HG03378 (cell line): Measurements from ENCODE around the gene RET.
"Not testable (repeated sequence)": the region's sequence is repeated elsewhere in the genome, so short reads cannot be mapped to it uniquely, and the experiment has no call there.

Experiments used
- ATAC-seq: cut with Tn5 transposase; IDR thresholded peaks from one replicate; pipeline ENCODE4 v1.9.1; 2021; ENCODE audit warnings: mild to moderate bottlenecking, moderate library complexity; ENCODE audit not compliant: unreplicated experiment

Gene RET

DNA sequence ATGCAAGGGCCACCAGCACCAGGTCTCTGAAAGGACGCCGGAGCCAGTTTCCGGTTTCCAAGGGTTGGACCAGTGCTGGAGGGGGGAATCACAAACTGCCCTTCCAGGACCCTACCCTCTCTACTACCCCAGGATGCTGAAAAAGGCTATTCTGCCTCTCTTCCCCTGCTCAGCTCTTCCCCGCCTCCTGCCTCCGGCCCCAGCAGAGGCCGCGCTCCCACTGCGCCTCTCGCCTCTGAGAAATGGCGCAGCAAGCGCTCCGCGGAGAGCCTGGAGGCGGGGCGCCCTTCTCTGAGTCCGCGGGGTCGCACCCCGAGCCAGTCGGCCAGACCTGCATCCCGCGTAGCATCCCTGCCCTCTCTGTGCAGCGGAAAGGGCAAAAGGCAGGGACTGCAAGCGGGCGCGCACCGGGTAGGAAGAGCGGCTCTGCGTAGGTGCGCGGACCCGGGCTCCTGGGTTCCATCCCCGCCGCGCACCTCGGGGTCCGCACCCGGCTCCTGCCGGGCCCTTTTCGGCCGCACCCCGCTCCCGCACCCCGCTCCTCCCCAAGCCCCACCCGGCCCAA, 476 bp upstream of the RET start:
- ATAC-seq: no peak

GRCh38 chr10:43077421-43078171, 727 bp downstream of the RET start:
- ATAC-seq: no peak

GRCh38 chr10:43078175-43078985, 1.5 kb downstream of the RET start:
- no peak for ATAC-seq

- ATAC-seq: no peak
These were observed 2.1 kb downstream of the RET start for GRCh38 chr10:43078986-43079273.

DNA sequence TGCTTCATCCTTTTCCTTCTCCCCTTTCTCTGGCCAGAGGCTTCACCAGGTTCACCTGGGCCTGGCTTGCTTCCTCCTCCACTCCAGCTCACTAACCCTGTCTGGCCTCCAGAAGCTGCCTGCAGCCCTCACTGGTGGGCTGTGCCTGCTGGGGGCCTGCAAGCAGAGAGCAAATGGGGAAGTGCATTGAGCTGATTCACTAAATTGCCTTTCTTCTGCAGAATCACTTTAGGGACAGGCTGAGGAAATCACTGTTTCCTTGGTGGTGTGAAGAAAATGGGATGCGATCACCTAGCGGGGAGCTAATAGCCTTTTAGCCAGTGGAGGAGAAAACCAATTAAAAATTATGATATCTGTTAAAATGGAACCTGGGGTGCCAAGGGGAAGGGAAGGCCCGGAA, 3.0 kb downstream of the RET start:
- no peak for ATAC-seq

- ATAC-seq: no peak
These were observed 5.2 kb downstream of the RET start for GRCh38 chr10:43082087-43082486.

DNA sequence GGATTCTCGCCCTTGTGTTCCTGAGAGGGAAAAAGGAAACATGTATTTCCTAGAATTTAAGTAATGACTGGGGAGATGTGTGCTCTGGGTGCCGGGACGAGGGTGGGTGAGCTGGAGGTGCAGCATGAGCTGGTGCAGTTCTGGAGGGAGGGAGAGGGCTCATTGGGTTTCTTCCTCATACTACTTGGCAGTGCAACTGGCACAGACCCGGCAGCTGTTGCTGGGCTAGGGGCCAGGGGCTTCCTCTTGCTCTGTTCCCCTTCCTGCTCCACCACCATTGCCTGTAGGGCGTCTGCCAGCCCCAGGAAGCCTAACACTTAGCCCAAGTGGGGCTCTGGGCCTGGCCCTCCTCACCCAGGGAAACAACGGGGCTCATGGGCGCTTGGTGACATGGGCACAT, 5.9 kb downstream of the RET start:
- ATAC-seq: no peak

DNA sequence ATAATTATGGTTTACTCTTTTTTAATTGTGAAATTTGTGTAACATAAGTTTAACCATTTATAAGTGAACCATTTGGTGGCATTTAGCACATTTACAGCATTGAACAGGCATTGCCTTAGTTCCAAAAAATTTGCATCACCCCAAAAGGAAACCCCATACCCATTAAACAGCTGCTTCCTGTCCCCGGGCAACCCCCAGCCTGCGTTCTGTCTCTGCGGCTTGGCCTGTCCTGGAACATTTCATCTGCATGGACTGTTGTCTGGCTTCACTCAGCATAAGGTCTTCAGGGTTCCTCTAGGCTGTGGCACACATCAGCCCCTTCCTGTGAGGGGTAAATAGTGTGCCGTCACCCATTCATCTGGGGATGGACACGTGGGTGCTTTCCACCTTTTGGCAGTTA, 6.9 kb downstream of the RET start:
- no peak for ATAC-seq

- no peak for ATAC-seq
These were observed 7.9 kb downstream of the RET start for GRCh38 chr10:43084812-43085211.

GRCh38 chr10:43086321-43086942, 9.6 kb downstream of the RET start:
- ATAC-seq: no peak

GRCh38 chr10:43089519-43089918, 12.7 kb downstream of the RET start:
- no peak for ATAC-seq

DNA sequence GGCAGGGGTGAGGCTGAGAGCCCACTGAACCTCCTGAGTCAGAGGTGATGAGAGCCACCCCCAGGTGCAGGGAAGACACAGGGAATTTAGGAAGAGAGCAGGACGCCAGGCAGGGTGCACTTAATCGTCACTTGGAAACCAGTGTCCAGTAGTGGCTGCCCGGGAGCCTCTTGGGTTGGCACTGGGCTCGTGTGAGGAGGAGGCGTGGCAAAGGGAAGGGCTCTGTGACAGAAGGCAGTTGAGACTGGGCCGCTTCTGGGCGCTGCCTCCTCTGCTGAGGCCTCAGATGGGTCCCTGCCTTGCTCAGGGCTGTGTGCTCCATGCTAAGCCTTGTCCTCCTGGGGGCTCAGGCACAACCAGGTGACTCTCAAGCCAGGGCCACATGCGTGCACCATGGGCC, 13.3 kb downstream of the RET start:
- ATAC-seq: no peak

DNA sequence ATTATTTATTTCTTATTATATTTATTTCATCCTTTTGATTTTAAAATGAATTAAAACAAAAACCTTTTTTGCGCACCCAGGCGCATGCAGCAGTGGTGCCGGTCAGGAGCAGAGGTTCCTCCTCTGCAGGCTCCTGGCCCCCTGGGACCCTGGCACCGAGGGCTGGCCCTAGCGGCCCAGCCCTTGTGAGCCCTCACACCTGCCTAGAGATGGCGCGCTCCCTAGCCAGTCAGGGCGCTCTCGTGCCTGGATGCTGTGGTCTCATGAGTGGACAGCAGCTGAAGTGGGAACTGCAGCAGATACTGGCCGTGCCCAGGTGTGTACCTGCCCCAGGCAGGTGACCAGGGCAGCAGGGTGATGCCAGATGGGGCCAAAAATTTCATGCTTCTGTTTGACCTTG, 13.8 kb downstream of the RET start:
- no peak for ATAC-seq

- ATAC-seq: no peak
These were observed 15.0 kb downstream of the RET start for GRCh38 chr10:43091846-43092245.

DNA sequence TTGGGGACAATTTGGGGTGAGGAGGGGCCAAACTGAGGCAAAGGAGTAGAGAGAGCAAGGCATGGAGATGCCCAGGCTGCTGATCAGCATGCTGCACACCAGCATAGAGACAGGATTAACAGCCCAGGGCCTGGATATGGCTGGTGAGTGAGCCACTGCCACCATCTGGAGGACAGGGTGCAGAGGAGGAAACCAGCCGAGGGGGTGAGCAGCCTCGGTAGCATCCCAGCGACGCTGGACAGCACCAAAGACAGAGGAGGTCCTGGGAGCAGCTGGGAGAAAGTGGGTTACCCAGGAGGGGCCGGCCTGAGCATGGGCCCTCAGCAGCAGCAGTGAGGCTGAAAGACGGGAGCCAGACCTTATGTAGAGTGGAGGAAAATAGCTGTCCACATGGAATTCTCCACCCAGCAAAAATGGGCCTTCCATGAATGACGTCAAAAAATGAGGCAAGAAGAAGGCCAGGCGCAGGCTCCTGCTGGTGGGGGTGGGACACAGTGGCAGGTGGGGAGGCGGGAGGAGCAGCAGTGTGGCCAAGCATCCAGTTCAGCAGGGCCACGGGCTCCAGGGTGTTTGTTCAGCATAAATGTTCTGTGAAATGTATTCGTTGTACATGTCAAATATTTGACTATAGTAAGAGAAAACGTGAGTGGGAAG, 16.7 kb downstream of the RET start:
- no peak for ATAC-seq

GRCh38 chr10:43094085-43094484, 17.2 kb downstream of the RET start:
- no peak for ATAC-seq

GRCh38 chr10:43099339-43099738, 22.5 kb downstream of the RET start:
- not testable (repeated sequence) for ATAC-seq

DNA sequence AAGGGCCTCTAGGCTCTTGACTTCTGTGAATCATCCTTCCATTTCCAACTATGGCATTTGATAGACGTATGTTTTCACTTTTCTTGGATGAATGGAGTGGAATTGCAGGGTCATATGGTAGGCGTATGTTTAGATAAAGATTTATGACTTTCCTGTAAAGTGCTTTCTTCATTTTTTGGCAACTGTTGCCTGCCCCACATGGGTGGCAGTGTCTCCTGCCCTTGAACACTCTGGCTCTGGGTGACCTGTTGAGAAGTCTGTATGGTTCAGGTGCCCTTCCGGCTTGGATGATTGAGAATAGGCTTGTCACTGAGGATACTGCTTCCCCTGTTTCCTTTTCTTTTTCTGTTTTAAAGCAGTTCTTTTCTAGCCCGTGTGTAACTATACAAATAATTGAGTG, 23.1 kb downstream of the RET start:
- ATAC-seq: no peak

GRCh38 chr10:43100366-43100765, 23.5 kb downstream of the RET start:
- ATAC-seq: no peak

GRCh38 chr10:43102063-43102828, 25.4 kb downstream of the RET start:
- no peak for ATAC-seq
